ENCODE data around the gene CCR7.

- TF ChIP-seq EP300 (IDR thresholded peaks at IDR 0.05; ENCODE audit: low read depth in 2 of 2, low read length in 2 of 2) (no peak), EP300 (CRISPR knock-in tag; IDR thresholded peaks at IDR 0.05; ENCODE audit: borderline replicate concordance) (no peak), KLF13 (CRISPR knock-in tag; IDR thresholded peaks at IDR 0.05) (no peak), FOXA1 (IDR thresholded peaks at IDR 0.05) (no peak), FOXA1 (CRISPR knock-in tag; IDR thresholded peaks at IDR 0.05) (no peak), ARID2 (CRISPR knock-in tag; IDR thresholded peaks at IDR 0.05; ENCODE audit: borderline replicate concordance) (no peak), EHMT2 (IDR thresholded peaks at IDR 0.05; ENCODE audit: borderline replicate concordance, low read depth, low read length) (no peak), ETV6 (CRISPR knock-in tag; conservative IDR thresholded peaks at IDR 0.05) (no peak), PRDM4 (CRISPR knock-in tag; IDR thresholded peaks at IDR 0.05; ENCODE audit: borderline replicate concordance) (no peak), MAX (IDR thresholded peaks at IDR 0.05) (no peak)
- TF ChIP-seq, protein P1, sequence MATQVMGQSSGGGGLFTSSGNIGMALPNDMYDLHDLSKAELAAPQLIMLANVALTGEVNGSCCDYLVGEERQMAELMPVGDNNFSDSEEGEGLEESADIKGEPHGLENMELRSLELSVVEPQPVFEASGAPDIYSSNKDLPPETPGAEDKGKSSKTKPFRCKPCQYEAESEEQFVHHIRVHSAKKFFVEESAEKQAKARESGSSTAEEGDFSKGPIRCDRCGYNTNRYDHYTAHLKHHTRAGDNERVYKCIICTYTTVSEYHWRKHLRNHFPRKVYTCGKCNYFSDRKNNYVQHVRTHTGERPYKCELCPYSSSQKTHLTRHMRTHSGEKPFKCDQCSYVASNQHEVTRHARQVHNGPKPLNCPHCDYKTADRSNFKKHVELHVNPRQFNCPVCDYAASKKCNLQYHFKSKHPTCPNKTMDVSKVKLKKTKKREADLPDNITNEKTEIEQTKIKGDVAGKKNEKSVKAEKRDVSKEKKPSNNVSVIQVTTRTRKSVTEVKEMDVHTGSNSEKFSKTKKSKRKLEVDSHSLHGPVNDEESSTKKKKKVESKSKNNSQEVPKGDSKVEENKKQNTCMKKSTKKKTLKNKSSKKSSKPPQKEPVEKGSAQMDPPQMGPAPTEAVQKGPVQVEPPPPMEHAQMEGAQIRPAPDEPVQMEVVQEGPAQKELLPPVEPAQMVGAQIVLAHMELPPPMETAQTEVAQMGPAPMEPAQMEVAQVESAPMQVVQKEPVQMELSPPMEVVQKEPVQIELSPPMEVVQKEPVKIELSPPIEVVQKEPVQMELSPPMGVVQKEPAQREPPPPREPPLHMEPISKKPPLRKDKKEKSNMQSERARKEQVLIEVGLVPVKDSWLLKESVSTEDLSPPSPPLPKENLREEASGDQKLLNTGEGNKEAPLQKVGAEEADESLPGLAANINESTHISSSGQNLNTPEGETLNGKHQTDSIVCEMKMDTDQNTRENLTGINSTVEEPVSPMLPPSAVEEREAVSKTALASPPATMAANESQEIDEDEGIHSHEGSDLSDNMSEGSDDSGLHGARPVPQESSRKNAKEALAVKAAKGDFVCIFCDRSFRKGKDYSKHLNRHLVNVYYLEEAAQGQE (IDR thresholded peaks at IDR 0.05; ENCODE audit: borderline replicate concordance in 1 of 2, low read depth in 1 of 2, low read length in 2 of 2): no peak
These were observed 54.1 kb downstream of the CCR7 start for GRCh38 chr17:40511136-40511535.
